Esophagus squamous epithelium (tissue), 4 donors: ENCODE data around the gene DAP.

Experiments used
- POLR2A ChIP-seq, 4 donors: fragments of 450-650 bp; IDR thresholded peaks; one replicate each; pipeline ENCODE4 v1.6.1; 2017; ENCODE audit warnings: antibody characterized with exemption in 4 of 4, mild to moderate bottlenecking in 4 of 4, moderate library complexity in 3 of 4
- TF ChIP-seq, protein P1 (sequence below), 6 experiments: fragments of 450-650 bp in 4 of 6; fragments of 200-600 bp in 2 of 6; sonication (generic) in 2 of 6; IDR thresholded peaks; one replicate each; pipeline ENCODE4 v1.5.1; 2016 to 2019; ENCODE audit warnings: antibody characterized with exemption in 6 of 6, mild to moderate bottlenecking in 4 of 6, moderate library complexity in 4 of 6

DNA sequence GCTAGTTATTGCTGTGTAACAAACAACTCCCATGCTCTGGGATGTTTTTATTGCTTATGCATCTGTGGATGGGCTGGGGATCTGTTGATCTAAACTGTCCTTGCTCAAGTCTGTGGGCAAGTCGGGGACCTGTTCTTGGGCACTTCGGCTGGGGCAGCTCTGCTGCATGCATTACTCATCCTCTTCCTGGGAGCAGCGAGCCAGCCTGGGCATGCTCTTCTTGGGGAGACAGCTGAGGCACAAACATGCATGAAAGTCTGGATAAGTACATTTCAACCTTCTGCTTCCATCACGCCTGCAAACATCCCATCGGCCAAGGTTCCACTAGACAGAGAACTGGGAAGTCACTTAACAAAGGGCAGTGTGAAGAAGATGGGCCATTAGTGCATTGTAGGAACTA lies 130.9 kb downstream of the DAP start:
- no peak for TF ChIP-seq POLR2A (IDR thresholded peaks at IDR 0.05)
- TF ChIP-seq, protein P1, sequence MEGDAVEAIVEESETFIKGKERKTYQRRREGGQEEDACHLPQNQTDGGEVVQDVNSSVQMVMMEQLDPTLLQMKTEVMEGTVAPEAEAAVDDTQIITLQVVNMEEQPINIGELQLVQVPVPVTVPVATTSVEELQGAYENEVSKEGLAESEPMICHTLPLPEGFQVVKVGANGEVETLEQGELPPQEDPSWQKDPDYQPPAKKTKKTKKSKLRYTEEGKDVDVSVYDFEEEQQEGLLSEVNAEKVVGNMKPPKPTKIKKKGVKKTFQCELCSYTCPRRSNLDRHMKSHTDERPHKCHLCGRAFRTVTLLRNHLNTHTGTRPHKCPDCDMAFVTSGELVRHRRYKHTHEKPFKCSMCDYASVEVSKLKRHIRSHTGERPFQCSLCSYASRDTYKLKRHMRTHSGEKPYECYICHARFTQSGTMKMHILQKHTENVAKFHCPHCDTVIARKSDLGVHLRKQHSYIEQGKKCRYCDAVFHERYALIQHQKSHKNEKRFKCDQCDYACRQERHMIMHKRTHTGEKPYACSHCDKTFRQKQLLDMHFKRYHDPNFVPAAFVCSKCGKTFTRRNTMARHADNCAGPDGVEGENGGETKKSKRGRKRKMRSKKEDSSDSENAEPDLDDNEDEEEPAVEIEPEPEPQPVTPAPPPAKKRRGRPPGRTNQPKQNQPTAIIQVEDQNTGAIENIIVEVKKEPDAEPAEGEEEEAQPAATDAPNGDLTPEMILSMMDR (IDR thresholded peaks at IDR 0.05): no peak
